ENCODE data around the gene OVOL3.
"Not testable (repeated sequence)": the region's sequence is repeated elsewhere in the genome, so short reads cannot be mapped to it uniquely, and the experiment has no call there.

- not testable (repeated sequence) for TF ChIP-seq CTCF, POLR2A (IDR thresholded peaks at IDR 0.05)
Observed at GRCh38 chr19:36068810-36069499, 42.0 kb upstream of the OVOL3 start.

Data from esophagus squamous epithelium (tissue), 4 donors.